Type B pancreatic cell (in vitro differentiated cells): ENCODE measurements around the gene C1QC. TPM values are rescaled to one million over a fixed set of nuclear protein-coding genes. Genes with fewer than 3 reads are reported as not detected.

Experiments used
- DNase-seq: peaks from one replicate; pipeline ENCODE4 v3.0.0; 2021; ENCODE audit warnings: mixed read lengths; ENCODE audit not compliant: unreplicated experiment; ENCODE audit errors: extremely low spot score
- H3K27ac Mint-ChIP-seq: 2 replicates; pipeline ENCODE4 v1.8.0; 2021; ENCODE audit warnings: mild to moderate bottlenecking, mixed read lengths
- H3K27me3 Mint-ChIP-seq: 2 replicates; pipeline ENCODE4 v1.8.0; 2021; ENCODE audit warnings: mixed read lengths
- H3K36me3 Mint-ChIP-seq: 2 replicates; pipeline ENCODE4 v1.8.0; 2021; ENCODE audit warnings: mixed read lengths
- H3K4me1 Mint-ChIP-seq: one replicate; pipeline ENCODE4 v1.8.0; 2021; ENCODE audit warnings: mixed read lengths; ENCODE audit not compliant: unreplicated experiment
- H3K4me3 Mint-ChIP-seq: 2 replicates; pipeline ENCODE4 v1.8.0; 2021; ENCODE audit warnings: mild to moderate bottlenecking, mixed read lengths
- H3K9me3 Mint-ChIP-seq: 2 replicates; pipeline ENCODE4 v1.8.0; 2021; ENCODE audit warnings: mixed read lengths
- total RNA-seq: library from RNA; stranded (reverse); gene quantifications from 2 replicates; pipeline ENCODE4 v1.2.1, GENCODE V29; 2021; ENCODE audit warnings: low replicate concordance
- TF ChIP-seq, protein P1 (sequence below): fragments of 200-600 bp; sonication (generic); conservative IDR thresholded peaks from 2 replicates; pipeline ENCODE4 v1.5.0; 2021; ENCODE audit warnings: antibody characterized with exemption, mild to moderate bottlenecking

C1QC gene
- total RNA-seq, 1 donor from 2014 or later: not detected

DNA sequence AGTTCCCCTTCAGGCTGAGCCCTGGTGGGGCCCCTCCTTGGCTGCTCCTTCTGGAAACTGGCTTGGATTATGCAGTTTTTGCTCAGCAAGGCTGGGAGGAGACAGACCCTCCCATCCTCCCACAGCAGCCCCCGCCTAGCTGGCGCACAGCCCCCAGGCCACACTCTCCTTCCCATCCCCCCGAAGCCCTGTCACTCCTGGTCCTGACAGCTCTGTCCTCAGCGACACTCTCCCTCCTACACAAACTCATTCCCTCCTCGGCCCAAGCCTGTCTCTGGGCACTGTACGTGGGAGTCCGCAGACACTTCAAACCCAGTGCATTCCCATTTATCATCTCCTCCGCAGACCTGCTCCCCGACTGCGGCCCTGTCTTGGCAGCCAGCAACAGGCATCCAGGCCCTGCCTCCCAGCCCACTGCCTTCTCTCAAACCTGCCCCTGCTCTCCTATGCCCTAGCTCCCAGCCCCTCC, 42.2 kb downstream of the C1QC start:
- Mint-ChIP-seq H3K4me3 (peak overlapping the region; percentile 32), H3K27me3 (peaks cover 19% of the 10 kb centered on the region), H3K4me1 (peaks cover 16% of the 10 kb centered on the region), H3K9me3 (no peaks in the 10 kb centered on the region), H3K36me3 (no peaks in the 10 kb centered on the region), H3K27ac (peak overlapping the region; percentile 30)
- TF ChIP-seq, protein P1, sequence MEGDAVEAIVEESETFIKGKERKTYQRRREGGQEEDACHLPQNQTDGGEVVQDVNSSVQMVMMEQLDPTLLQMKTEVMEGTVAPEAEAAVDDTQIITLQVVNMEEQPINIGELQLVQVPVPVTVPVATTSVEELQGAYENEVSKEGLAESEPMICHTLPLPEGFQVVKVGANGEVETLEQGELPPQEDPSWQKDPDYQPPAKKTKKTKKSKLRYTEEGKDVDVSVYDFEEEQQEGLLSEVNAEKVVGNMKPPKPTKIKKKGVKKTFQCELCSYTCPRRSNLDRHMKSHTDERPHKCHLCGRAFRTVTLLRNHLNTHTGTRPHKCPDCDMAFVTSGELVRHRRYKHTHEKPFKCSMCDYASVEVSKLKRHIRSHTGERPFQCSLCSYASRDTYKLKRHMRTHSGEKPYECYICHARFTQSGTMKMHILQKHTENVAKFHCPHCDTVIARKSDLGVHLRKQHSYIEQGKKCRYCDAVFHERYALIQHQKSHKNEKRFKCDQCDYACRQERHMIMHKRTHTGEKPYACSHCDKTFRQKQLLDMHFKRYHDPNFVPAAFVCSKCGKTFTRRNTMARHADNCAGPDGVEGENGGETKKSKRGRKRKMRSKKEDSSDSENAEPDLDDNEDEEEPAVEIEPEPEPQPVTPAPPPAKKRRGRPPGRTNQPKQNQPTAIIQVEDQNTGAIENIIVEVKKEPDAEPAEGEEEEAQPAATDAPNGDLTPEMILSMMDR: no peak
- DNase-seq: no peak

DNA sequence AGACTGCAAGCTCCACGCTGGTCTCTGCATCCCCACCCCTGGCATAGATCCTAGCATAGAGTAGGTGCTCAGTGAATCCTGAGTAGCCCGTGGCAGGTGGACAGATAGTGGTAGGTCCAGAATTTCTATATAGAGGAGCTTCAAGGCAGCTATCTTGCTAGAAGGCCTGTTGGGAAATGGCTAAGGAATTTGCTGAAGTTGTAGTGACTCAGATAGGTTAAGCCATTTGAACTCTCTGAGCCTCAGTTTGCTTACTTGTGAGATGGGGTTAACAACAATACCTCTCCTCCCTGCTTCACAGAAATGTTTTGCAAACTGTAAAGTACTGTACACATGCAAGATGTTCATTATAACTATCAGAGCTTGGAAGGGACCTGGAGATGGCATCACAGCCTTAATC, 43.8 kb downstream of the C1QC start:
- TF ChIP-seq, protein P1: no peak
- Mint-ChIP-seq H3K27ac (no peak overlapping the region), H3K4me1 (peaks cover 16% of the 10 kb centered on the region), H3K4me3 (no peak overlapping the region), H3K36me3 (no peaks in the 10 kb centered on the region), H3K9me3 (no peaks in the 10 kb centered on the region), H3K27me3 (peaks cover 19% of the 10 kb centered on the region)
- no peak for DNase-seq

DNA sequence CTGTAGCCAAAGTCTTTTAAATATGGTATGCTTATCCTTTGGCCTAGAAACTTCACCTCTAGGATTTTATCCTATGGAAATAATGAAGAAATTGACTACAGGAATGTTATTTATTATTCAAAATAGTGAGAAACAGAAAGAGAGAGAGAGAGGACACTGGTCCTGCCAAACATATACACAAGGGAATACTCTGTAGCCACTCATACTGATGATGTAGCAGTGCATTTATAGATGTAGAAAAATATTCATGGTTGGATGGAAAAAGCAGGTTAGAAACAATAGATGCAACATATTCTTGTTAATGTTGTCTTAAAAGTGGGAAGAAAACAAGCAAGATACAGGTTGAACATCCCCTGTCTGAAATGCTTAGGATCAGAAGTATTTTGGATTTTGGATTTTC, 45.0 kb downstream of the C1QC start:
- H3K9me3 Mint-ChIP-seq: no peaks in the 10 kb centered on the region
- H3K36me3 Mint-ChIP-seq: no peaks in the 10 kb centered on the region
- H3K27me3 Mint-ChIP-seq: peaks cover 18% of the 10 kb centered on the region
- no peak overlapping the region for H3K4me3 Mint-ChIP-seq
- TF ChIP-seq, protein P1: no peak
- H3K27ac Mint-ChIP-seq: no peak overlapping the region
- DNase-seq: no peak
- H3K4me1 Mint-ChIP-seq: peaks cover 16% of the 10 kb centered on the region

DNA sequence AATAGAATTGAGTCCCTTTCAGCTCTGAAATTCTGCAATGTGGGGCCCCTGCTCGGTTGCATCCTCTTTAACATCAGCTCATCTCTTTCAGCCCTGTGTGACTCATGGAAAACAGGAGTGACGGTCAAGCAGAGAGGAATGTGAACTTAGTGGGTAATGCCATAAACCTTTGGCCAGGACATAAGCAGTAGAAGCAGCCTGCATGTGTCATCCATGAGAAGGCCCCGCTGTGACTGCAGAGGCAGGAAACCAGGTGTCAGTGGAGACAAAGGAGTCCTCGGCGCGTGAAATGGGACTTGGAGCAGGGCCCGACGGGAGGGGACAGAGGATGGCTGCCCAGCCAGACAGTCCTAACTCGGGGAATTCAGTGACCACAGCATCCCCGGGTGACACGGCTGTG, 46.1 kb downstream of the C1QC start:
- Mint-ChIP-seq H3K9me3 (no peaks in the 10 kb centered on the region), H3K4me1 (peaks cover 10% of the 10 kb centered on the region), H3K4me3 (no peak overlapping the region), H3K36me3 (no peaks in the 10 kb centered on the region), H3K27ac (no peak overlapping the region), H3K27me3 (peaks cover 13% of the 10 kb centered on the region)
- DNase-seq: no peak
- TF ChIP-seq, protein P1: no peak

DNA sequence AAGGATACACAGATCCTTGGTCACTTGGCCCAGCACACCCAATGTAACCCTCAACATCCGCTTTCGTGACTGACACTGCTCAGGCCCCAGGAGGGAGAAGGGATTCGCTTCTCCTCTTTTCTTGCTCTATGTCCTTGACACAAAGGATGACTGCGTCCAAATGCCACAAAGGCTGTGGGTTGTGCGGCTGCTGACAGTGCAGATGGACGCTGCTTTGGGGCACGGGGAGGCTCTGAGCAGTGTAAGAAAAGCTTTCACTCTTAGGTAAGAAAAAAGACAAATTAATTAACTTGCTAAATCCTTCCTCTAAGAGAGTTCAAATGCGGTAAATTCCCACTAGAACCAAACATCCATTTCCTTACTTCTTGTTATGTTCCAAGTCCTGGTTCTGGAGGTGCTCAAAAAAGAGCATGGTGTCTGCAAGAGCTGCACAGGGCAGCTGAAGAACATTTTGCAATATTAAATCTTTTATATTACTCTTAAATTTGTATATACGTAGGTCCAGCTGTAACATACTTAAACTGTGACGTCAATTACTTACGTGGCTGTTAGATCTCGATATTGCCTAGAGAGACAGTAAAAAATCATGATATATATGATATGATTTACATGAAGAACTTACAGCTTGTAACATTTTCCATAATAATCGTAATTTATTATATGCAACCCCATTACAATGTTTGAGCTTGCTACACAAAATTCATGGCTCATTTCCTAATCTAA, 47.8 kb downstream of the C1QC start:
- no peak overlapping the region for H3K4me3 Mint-ChIP-seq
- DNase-seq: no peak
- TF ChIP-seq, protein P1: no peak
- no peak overlapping the region for H3K27ac Mint-ChIP-seq
- H3K27me3 Mint-ChIP-seq: peaks cover 6% of the 10 kb centered on the region
- no peaks in the 10 kb centered on the region for H3K9me3 Mint-ChIP-seq
- no peaks in the 10 kb centered on the region for H3K36me3 Mint-ChIP-seq
- no peaks in the 10 kb centered on the region for H3K4me1 Mint-ChIP-seq
